ENCODE measurements around the gene FLRT2.
A peak's percentile ranks its signal among the peaks of the same experiment; 100 is the strongest.

Gene FLRT2

DNA sequence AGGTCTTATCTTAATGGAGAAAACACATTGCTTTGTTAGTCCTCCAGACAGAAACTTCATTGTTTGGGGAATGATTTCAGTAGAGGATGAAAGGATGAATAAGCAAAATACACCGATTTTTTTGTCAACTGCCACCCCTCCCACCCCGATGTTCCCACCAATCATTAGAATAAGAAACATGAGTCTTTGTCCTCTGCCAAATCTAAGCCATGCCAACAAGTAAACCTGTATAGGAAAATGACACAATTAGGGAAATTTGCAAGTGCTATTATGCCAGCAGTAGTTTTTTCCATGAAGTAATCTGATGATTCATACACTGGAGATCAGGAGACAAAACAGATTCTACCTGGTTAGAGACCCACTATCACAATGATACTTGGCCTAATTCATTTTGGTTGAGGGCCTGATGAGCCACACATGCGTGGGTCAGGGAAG lies 35.9 kb downstream of the FLRT2 start:
- no peak for DNase-seq

DNA sequence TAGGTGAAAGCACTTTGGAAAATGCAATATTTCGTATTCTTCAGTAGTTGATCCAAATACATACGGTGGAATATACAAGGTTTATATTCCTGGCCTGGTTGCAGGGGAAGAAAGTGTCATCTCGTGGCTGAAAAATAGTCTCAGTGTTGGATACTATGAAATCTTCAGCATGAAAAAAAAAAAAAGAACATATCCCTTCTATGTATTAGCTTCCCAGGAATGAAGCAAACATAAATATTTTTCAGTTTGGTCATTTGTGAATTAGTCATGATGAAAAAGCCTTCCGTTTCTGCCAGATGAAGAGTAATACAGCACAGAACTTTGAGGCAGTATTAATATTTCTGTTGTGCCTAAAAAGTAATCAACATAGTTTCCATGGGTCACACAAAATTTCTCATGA lies 36.7 kb downstream of the FLRT2 start:
- DNase-seq, result no peak

DNA sequence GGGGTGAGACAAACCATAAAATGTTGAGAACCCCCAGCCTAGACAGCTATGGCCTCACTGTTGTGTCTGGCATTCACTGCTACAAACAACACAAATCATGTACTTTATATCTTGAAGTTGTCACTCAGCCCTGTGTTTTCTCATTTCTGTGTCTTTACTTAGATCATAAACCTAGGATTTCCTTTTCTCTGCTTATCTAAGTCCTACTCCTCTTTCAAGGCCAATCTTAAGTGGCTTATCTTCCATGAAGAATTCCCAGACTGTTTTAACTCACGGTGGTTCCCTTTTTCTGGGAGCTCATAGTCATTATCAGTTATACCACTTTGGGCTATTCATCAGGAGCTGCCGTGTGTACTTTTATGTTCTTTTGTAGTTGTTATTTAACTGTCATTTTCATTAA lies 42.1 kb downstream of the FLRT2 start:
- no peak for DNase-seq

DNA sequence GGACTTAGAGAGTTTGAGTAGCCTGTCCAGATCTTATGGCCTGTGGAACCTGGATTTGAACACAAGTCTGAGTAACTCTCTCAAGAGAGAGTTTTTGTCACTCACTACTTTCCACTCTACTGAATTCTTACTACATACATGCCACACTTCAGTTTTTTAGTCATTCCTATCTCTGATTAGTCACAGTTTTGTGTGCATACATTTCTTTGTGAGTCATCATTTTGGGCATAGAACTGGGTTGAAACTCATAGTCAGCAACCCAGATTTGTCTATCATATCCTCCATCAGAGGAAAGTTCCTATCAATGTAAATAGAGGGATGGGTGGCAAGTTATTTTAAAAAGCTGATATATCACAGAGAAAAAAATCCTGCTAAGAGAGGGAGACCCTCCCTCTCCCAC lies 42.9 kb downstream of the FLRT2 start:
- DNase-seq, result no peak

GRCh38 chr14:85573406-85573805 lies 43.5 kb downstream of the FLRT2 start:
- DNase-seq, result no peak

DNA sequence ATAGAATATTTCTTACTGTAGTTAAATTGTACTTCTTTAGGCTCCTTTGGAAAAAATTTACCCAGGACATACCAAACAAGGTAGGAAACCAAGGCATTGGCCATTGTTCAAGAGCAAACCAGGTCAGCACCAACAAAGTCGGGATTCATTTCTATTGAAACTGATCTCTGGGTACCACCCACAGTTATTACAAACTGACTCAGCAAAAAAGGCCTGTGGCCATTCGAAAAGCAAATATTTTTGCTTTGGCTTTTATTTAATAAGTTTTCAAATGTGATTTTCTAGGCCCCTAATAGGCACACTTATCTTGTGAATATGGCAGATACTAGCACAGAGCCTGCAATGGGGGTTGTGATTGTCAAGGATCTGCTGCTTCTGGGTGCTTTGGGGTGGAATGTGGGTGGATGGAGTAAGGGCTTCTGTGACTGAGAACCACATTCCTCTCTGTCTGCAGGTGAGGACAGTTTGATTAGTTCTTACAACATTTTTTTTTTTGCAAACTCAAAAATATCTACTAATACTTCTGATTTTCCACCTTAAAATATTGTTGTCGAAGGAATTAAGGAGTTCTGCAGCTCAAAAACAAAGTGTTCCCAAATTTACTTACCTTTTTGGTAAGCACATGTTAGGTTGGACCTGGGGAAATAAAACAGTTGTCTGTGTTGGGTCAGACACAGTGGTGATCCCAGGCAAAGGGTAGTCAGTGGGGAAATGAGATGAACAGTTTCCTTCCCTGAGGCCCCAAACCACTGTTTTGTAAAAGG lies 45.1 kb downstream of the FLRT2 start:
- no peak for DNase-seq

DNA sequence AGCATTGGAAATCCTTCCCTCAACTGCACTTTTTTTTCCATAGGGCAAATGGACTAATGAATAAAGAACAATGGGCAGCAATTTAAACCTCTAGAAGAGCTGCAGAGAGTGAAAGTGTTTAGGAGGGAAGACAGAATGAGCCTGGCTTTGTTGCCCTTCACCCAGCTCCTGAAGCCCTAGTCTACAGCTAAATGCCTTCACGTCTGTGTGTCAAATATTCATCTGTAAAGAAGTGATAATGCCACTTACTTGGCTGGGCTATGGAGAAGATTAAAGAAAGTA lies 45.6 kb downstream of the FLRT2 start:
- no peak for DNase-seq

DNA sequence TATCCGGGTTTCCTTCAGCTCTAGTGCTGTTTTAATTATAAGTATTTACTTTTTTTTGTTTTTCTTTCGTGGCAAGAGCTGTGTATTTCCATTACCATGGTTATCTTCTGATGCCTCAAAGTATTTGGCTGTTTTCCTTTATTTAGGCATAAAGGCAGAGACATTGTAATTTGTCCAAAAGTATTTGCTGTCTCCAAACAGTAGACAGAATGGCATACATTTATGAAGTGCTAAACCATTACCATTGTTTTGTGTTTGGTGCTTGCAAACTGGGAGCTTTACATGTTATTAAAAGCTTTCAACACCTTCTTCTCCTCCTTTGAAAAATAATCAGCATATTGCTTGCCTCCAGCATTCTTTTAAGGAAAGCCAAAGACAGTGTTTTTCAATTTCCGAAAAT lies 46.3 kb downstream of the FLRT2 start:
- DNase-seq, result no peak

DNA sequence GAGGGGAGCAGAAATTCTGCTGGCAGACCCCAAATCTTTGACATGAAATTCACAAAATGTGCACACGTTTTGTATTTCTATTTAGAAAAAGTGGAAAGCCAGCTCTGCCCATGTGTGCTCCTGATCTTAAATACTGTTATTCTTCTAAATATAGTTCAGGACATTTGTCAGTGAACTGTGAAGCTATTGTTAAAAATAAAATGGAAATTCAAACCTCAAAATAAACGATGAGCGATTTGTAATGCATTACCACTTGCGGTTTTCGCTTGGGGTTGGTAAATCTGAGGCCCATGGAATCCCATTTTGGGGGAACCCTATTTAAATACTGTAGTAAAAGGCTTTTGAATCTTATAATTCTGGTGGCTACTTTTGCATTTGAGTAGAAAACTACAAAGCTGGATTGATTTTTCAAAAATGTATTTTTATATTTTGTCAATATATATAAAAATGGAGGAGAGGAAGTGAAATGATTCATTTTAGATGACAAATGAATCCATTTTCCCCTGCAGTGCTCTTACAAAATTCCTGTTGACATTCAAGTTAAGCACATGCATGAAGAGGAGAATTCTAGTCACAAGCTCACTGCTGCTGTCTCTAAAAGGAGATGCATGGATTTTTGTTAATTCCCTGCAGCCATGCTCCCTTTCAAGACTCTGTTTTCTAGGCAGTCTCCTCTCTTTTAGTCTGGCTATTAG lies 47.1 kb downstream of the FLRT2 start:
- no peak for DNase-seq

DNA sequence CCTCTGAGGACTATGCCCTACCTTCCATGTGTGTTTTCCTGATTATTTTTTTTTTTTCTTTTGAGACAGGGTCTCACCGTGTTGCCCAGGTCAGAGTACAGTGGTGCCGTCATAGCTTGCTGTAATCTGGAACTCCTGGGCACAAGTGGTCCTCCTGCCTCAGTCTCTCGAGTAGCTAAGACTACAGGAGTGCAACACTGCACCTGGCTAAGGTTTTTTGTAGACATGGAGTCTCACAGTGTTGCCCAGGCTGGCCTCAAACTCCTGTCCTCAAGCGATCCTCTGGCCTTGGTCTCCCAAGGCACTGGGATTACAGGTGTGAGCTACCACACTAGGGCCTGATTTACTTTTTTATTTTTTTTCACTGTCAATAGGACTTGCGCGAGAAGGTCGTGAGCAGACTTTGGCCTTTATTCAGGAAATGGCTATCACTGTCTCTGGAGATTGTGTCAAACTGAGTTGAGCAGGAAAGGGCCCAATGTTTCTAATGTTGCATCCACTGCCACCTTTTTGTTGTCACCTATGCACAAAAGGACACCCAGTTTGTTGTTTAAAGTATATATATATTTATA lies 47.7 kb downstream of the FLRT2 start:
- DNase-seq, result no peak

GRCh38 chr14:85578357-85578756 lies 48.4 kb downstream of the FLRT2 start:
- no peak for DNase-seq

DNA sequence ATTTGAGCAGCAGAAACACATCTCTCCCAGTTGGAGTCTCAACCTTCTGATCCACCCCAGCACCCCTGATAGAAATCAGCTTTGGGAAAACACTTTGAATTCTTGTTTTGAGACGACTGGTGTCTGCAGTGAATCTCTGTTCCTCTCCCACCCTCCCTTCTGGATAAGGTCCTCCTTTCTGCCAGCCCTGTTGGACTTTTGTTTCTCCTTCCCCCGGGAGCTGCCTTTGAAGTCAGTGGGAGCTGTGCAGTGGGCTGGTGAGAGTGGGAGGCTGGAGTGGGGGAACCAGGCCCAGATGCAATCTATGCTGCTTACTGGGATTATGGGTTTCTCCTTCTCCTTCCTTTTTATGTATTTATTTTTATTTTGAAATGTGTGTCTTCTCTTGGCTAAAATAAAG lies 49.0 kb downstream of the FLRT2 start:
- no peak for DNase-seq

GRCh38 chr14:85579942-85580341 lies 50.0 kb downstream of the FLRT2 start:
- no peak for DNase-seq

DNA sequence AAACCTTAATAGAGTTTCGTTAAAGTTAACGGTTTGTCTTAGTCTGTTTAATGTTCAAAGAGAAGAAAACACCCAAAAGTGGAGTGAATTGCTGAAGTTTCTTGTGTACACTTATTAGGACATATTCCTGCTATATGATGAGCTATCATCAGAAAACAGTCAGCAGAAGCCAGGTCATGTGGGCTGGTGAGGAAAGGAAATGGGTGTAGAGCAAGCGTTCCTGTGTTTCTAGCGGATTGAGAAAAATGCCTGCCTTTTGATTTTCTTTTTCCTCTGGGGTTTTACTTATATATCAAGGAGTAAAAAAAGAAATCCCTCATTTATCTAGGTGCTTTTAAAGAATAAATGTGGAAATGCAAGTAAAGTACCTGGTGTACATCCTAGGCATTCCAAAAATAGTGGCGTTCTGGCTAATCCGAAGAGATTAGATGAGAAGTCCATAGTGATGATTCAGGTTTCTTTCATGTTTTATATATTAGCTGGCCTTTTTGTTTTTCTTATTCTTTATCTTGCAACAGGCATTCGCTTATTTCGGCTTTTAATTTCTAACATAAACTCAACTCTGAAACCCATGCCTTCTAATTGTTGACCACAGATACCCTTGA lies 50.7 kb downstream of the FLRT2 start:
- no peak for DNase-seq

- no peak for DNase-seq
These were observed 51.7 kb downstream of the FLRT2 start for GRCh38 chr14:85581691-85582090.

DNA sequence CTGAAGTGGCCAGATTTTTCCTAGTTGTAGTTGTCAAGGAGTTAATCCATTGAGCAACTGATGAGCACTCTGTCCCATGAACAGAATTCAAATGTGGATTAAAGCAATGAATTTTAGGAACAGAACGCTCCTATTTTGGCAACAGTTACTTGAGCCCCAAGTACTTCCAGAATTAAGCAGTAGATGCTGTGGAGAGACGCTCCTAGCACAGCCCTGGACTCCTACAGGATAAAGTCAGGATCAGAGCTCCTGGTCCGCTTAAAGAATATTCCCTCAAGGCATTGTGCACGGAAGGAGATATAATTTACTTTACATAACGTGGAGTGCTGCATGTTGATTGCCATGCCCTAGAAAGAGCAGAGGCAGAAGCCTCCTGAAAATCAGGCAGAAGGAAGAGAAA lies 53.4 kb downstream of the FLRT2 start:
- no peak for DNase-seq

GRCh38 chr14:85584481-85584880 lies 54.5 kb downstream of the FLRT2 start:
- DNase-seq, result no peak

DNA sequence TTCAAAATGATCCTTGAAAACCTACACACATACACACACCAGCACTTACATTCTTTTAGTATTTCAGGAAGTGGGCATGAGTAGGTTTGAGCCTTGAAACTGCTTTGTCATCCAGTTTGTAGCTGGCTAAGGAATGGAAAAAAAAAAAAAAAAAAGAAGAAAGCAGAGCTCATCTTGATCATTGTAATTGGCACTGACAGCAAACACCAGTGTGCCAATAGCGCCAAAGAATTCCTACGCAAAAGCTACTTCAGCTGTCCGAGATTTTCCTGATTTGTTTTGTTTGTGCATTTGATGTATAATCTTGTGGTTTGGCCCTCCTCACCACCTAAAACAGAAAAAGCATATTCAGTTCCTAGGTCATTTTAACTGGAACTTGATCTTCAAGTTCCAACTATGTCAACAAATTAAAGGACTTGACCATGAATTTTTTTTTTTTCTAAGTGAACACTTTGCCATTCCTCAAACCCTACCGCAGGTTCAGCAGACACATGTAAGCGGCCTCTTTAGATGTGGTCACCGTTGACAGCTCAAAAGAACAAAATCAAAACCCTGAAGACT lies 57.3 kb downstream of the FLRT2 start:
- DNase-seq, result peak; percentile 31

DNA sequence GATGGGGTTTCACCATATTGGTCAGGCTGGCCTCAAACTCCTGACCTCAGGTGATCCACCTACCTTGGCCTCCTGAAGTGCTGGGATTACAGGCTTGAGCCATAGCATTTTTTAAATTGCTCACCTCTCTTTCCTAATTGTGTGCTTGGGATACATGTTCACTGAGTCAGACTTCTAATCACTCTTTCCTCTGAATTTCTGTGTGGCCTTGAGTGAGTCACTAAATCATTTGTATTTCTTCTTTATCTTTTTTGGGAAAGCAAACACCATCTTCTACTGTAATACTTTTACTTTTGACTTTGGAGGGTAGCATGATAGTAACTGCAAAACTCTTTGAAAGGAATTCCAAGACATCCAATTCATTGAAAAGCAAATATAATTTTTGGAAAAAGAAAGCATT lies 60.8 kb downstream of the FLRT2 start:
- DNase-seq, result no peak

DNA sequence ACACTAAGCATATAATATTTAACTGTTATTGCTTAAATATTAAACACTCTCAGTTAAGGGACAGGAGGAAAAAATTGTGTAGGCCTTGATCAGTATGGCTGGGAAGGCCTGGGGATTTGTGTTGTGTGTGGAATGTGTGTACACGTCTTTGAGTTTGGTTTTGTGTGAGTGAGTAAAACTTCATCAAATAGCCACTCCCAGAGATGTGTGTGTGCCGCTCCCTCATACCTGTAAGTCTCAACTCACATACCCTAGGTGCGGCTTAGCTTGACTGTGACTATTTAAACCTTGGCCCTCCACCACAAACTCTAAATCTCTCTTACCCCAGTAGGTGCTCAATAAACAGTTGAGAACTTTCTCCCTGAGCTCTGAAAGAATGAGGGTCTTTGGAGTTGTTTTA lies 64.3 kb downstream of the FLRT2 start:
- DNase-seq, result no peak

DNA sequence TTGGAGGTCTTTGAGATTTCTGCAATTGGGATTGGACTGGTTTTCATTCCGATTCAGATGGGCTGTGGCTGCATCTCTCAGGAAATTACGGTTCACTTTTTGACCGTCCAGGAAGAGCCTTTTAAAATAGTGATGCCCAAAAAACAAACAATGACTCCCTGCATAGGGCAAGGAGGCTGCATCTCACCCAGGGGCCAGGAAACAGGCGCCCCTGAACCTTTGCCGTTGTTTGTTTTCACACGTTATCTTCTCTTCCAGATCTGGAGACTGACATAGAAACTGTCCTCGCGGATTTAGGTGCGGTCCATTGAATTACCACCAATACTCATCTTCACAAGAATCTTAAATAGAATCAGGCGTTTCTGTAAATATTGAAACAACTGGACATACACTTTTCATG lies 66.0 kb downstream of the FLRT2 start:
- DNase-seq, result no peak

DNA sequence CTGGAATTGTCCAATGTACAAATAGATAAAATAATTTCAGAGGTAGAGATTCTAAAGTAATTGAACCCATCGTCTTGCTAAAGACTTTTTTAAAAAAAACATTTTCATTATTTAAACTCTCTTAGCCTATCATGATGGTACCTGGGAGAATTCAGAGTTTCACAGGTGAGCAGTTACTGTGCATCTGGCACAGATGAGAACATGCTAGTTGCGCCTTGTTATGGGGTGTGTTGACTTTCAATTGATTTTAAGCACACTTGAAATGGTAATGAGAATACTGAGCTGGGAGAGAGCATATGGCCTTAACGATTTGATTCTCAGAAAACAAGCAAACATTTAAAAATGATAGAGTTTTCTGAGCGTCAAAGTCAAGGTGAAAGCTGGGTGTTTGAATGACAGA lies 66.6 kb downstream of the FLRT2 start:
- no peak for DNase-seq

DNA sequence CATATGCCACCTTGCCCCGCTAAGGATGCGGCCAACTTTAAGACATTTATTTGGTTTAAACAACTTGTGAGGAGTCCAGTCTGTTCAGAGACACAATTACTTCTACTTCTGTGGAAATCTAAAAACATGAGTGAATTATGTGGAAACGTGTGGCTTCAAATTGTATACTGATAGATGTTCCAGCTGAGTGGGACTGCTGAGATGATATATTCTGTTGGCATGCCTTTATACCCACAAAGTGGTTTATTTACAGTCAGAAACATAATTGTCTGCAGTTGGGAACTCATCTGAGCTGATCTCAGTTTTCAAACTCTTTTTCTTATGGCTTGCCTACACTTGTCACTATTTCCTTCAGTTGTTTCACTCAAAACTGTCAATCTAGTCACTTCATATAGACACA lies 67.8 kb downstream of the FLRT2 start:
- DNase-seq, result no peak

GRCh38 chr14:85599939-85600338 lies 70.0 kb downstream of the FLRT2 start:
- no peak for DNase-seq
